IPS-NIHi11 (cell line): Measurements from ENCODE around the gene ZFPM1.
"Not testable (repeated sequence)": the region's sequence is repeated elsewhere in the genome, so short reads cannot be mapped to it uniquely, and the experiment has no call there.

Experiments
- DNase-seq: peaks from one replicate; pipeline ENCODE4 v3.0.0; 2012; ENCODE audit warnings: mixed read lengths, low spot score

The ZFPM1 gene

GRCh38 chr16:88480829-88481228 lies 27.7 kb downstream of the ZFPM1 start:
- no peak for DNase-seq

- no peak for DNase-seq
Measured at GRCh38 chr16:88481851-88482250, 28.8 kb downstream of the ZFPM1 start.

- peak; percentile 72 for DNase-seq
Measured at GRCh38 chr16:88482630-88483391, 29.7 kb downstream of the ZFPM1 start.

- no peak for DNase-seq
Measured at GRCh38 chr16:88483392-88483641, 30.2 kb downstream of the ZFPM1 start.

- no peak for DNase-seq
Measured at GRCh38 chr16:88484505-88485365, 31.7 kb downstream of the ZFPM1 start.

- not testable (repeated sequence) for DNase-seq
Measured at GRCh38 chr16:88485366-88485741, 32.3 kb downstream of the ZFPM1 start.

- no peak for DNase-seq
Measured at GRCh38 chr16:88486398-88487123, 33.5 kb downstream of the ZFPM1 start.

GRCh38 chr16:88487124-88487432 lies 34.0 kb downstream of the ZFPM1 start:
- DNase-seq = no peak

GRCh38 chr16:88487920-88488851 lies 35.1 kb downstream of the ZFPM1 start:
- DNase-seq = no peak

- DNase-seq = no peak
Measured at GRCh38 chr16:88489163-88489741, 36.2 kb downstream of the ZFPM1 start.

GRCh38 chr16:88491001-88491559 lies 38.0 kb downstream of the ZFPM1 start:
- DNase-seq = no peak

GRCh38 chr16:88491560-88492310 lies 38.7 kb downstream of the ZFPM1 start:
- no peak for DNase-seq

GRCh38 chr16:88493879-88494278 lies 40.8 kb downstream of the ZFPM1 start:
- no peak for DNase-seq

- DNase-seq = no peak
Measured at GRCh38 chr16:88494335-88495154, 41.5 kb downstream of the ZFPM1 start.

GRCh38 chr16:88495268-88495772 lies 42.2 kb downstream of the ZFPM1 start:
- no peak for DNase-seq

GRCh38 chr16:88497561-88498462 lies 44.7 kb downstream of the ZFPM1 start:
- DNase-seq = no peak

- no peak for DNase-seq
Measured at GRCh38 chr16:88498576-88499208, 45.6 kb downstream of the ZFPM1 start.

GRCh38 chr16:88499292-88499691 lies 46.2 kb downstream of the ZFPM1 start:
- DNase-seq = no peak
